Vagina (tissue), 2 donors: ENCODE data around the gene OLFML2B.

Source experiments
- POLR2A ChIP-seq, 2 donors: fragments of 450-650 bp; IDR thresholded peaks; one replicate each; pipeline ENCODE4 v1.6.1; 2017; ENCODE audit warnings: antibody characterized with exemption in 2 of 2, mild to moderate bottlenecking in 2 of 2, moderate library complexity in 2 of 2
- POLR2AphosphoS5 ChIP-seq, 2 donors: sonication (generic); formaldehyde crosslinking; IDR thresholded peaks; one replicate each; pipeline ENCODE4 v1.9.0; 2017; ENCODE audit warnings: antibody characterized with exemption in 2 of 2, mild to moderate bottlenecking in 2 of 2, low read depth in 1 of 2; ENCODE audit not compliant: insufficient read depth in 1 of 2
- TF ChIP-seq, protein P1 (sequence below), 3 experiments: fragments of 450-650 bp in 2 of 3; fragments of 200-600 bp in 1 of 3; sonication (generic) in 1 of 3; IDR thresholded peaks; one replicate each; pipeline ENCODE4 v1.5.1; 2017 to 2019; ENCODE audit warnings: antibody characterized with exemption in 3 of 3, mild to moderate bottlenecking in 2 of 3, moderate library complexity in 2 of 3

DNA sequence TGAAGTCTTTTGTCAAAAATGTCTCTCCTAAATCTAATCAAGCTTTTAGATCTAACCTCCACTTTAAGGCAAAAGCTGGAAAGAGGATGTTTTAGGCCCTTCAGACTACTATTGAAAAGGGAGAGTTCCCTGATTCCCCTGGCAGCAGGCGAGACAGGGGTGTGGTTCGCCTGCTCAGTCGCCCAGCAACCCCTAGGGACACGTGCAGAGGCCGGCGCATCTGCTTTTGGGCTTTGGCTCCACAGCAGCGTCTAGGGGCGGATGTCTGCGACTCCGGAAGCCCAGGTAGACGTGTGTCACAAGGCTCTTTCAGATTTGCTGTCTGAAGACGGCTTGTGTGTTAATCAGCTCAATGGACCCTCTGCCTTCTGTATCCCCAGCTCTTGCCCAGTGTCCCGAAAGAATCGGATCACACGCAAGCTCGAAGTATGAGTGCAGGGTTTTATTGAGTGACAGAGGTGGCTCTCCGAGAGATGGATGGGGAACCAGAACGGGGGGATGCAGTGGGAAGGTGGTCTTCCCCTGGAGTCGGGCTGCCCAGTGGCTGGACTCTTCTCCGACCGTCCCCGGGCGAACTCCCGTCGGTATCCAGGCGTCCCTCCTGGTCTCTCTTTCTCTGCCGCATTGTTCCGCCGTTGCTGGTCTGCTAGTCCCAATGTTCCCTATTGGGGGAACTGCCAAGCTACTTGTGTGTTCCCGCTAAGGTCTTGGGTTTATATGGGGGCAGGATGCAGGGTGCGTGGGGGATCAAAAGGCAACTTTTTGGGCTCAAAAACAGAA is 45.5 kb downstream of the OLFML2B start:
- TF ChIP-seq, protein P1, sequence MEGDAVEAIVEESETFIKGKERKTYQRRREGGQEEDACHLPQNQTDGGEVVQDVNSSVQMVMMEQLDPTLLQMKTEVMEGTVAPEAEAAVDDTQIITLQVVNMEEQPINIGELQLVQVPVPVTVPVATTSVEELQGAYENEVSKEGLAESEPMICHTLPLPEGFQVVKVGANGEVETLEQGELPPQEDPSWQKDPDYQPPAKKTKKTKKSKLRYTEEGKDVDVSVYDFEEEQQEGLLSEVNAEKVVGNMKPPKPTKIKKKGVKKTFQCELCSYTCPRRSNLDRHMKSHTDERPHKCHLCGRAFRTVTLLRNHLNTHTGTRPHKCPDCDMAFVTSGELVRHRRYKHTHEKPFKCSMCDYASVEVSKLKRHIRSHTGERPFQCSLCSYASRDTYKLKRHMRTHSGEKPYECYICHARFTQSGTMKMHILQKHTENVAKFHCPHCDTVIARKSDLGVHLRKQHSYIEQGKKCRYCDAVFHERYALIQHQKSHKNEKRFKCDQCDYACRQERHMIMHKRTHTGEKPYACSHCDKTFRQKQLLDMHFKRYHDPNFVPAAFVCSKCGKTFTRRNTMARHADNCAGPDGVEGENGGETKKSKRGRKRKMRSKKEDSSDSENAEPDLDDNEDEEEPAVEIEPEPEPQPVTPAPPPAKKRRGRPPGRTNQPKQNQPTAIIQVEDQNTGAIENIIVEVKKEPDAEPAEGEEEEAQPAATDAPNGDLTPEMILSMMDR (IDR thresholded peaks at IDR 0.05) = no peak
- TF ChIP-seq POLR2AphosphoS5 (IDR thresholded peaks at IDR 0.05; ENCODE audit: insufficient read depth in 1 of 2, low read depth in 1 of 2) = no peak
- no peak for TF ChIP-seq POLR2A (IDR thresholded peaks at IDR 0.05)
